HG03060 (cell line): ENCODE results near the gene MAGI2.

Source experiments
- ATAC-seq: cut with Tn5 transposase; IDR thresholded peaks from one replicate; pipeline ENCODE4 v1.9.1; 2021; ENCODE audit warnings: low read depth, moderate number of reproducible peaks; ENCODE audit not compliant: unreplicated experiment

Gene MAGI2

GRCh38 chr7:78407031-78407430 is 1046.4 kb downstream of the MAGI2 start:
- no peak for ATAC-seq

GRCh38 chr7:78406531-78406930 is 1046.9 kb downstream of the MAGI2 start:
- ATAC-seq, result no peak

- ATAC-seq, result no peak
Measured at GRCh38 chr7:78402096-78402495, 1051.4 kb downstream of the MAGI2 start.

GRCh38 chr7:78400038-78400437 is 1053.4 kb downstream of the MAGI2 start:
- no peak for ATAC-seq

GRCh38 chr7:78399033-78399769 is 1054.3 kb downstream of the MAGI2 start:
- ATAC-seq, result no peak

- ATAC-seq, result no peak
Measured at GRCh38 chr7:78398576-78398975, 1054.9 kb downstream of the MAGI2 start.

GRCh38 chr7:78398081-78398480 is 1055.4 kb downstream of the MAGI2 start:
- ATAC-seq, result no peak

- no peak for ATAC-seq
Measured at GRCh38 chr7:78396210-78396609, 1057.3 kb downstream of the MAGI2 start.

GRCh38 chr7:78395298-78396036 is 1058.0 kb downstream of the MAGI2 start:
- no peak for ATAC-seq

GRCh38 chr7:78389022-78389421 is 1064.4 kb downstream of the MAGI2 start:
- ATAC-seq, result no peak

- no peak for ATAC-seq
Measured at GRCh38 chr7:78386520-78386919, 1066.9 kb downstream of the MAGI2 start.

GRCh38 chr7:78383096-78383880 is 1070.2 kb downstream of the MAGI2 start:
- ATAC-seq, result no peak

- no peak for ATAC-seq
Measured at GRCh38 chr7:78379148-78379547, 1074.3 kb downstream of the MAGI2 start.

GRCh38 chr7:78377532-78377931 is 1075.9 kb downstream of the MAGI2 start:
- ATAC-seq, result no peak

GRCh38 chr7:78370936-78371335 is 1082.5 kb downstream of the MAGI2 start:
- ATAC-seq, result no peak

GRCh38 chr7:78368771-78369170 is 1084.7 kb downstream of the MAGI2 start:
- ATAC-seq, result no peak

GRCh38 chr7:78367280-78367773 is 1086.1 kb downstream of the MAGI2 start:
- no peak for ATAC-seq

- no peak for ATAC-seq
Measured at GRCh38 chr7:78363866-78364265, 1089.6 kb downstream of the MAGI2 start.

GRCh38 chr7:78359836-78360235 is 1093.6 kb downstream of the MAGI2 start:
- no peak for ATAC-seq

GRCh38 chr7:78357709-78358108 is 1095.8 kb downstream of the MAGI2 start:
- ATAC-seq, result no peak

GRCh38 chr7:78355834-78356233 is 1097.6 kb downstream of the MAGI2 start:
- ATAC-seq, result no peak
